IMR-90 (cell line): Measurements from ENCODE around the gene MORN4.

Experiments
- CTCF ChIP-seq: conservative IDR thresholded peaks from 2 replicates; pipeline ENCODE4 v1.5.1; 2012; ENCODE audit warnings: mild to moderate bottlenecking, low read depth, low read length, improper control_type of control experiment
- RAD21 ChIP-seq: IDR thresholded peaks from 2 replicates; pipeline ENCODE4 v1.6.1; 2012; ENCODE audit warnings: low read length, improper control_type of control experiment

- TF ChIP-seq CTCF (no peak), RAD21 (no peak)
Observed at GRCh38 chr10:97580421-97581367, 52.6 kb downstream of the MORN4 start.
